ENCODE measurements around the gene SH2B2.

DNA sequence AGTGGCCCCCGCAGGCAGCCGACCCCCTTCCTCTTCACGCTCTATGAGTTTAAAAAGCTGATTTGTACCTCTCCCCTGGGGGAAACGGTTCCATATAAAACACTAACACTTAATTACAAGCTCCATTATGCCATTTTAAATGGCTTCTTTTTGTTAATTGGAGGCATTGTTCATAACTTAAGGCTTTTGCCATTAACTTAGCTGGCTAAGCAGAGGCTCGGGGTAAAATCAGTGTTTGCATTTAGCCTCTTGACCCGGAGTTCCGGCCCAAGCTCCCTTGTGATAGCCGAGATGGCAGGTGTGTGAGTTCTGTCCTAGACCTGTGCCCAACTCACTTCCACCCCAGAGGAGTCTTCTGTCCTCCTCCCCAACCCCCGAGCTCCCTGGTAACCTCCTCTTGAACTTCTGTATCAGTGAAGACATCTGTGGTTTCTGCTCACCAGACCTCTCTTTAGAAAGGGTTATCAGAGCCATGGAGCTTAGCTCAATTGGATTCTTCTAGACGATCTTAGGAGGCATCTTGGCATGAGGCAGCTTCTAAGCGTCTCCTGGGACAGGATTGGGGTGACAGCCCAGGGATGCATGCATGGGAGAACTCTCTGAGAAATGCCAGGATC is 34.2 kb upstream of the SH2B2 start:
- no peak for TF ChIP-seq POLR2AphosphoS5 (IDR thresholded peaks at IDR 0.05; ENCODE audit: borderline replicate concordance, low read depth, low read length)
- no peak for TF ChIP-seq EZH2 (IDR thresholded peaks at IDR 0.05)

Data from SK-N-MC (cell line).